Activated gamma-delta T cell treated with anti-CD3 and anti-CD28 coated beads, Interleukin-2, amount 50 U/mL, for 16 hours (primary cell): Measurements from ENCODE around the gene BMPR2.
A peak's percentile ranks its signal among the peaks of the same experiment; 100 is the strongest.
"Not testable (repeated sequence)": the region's sequence is repeated elsewhere in the genome, so short reads cannot be mapped to it uniquely, and the experiment has no call there.

Experiments
- DNase-seq: peaks from one replicate; pipeline ENCODE4 v3.0.0-alpha.2; 2020; ENCODE audit warnings: low read depth

The BMPR2 gene

GRCh38 chr2:202535290-202535689 lies 159.2 kb downstream of the BMPR2 start:
- not testable (repeated sequence) for DNase-seq

- DNase-seq = no peak
Measured at GRCh38 chr2:202541137-202541536, 165.0 kb downstream of the BMPR2 start.

- DNase-seq = no peak
Measured at GRCh38 chr2:202542142-202542541, 166.0 kb downstream of the BMPR2 start.

GRCh38 chr2:202545523-202545922 lies 169.4 kb downstream of the BMPR2 start:
- no peak for DNase-seq

- no peak for DNase-seq
Measured at GRCh38 chr2:202545931-202546330, 169.8 kb downstream of the BMPR2 start.

GRCh38 chr2:202546499-202547141 lies 170.5 kb downstream of the BMPR2 start:
- DNase-seq = not testable (repeated sequence)

GRCh38 chr2:202548240-202548639 lies 172.1 kb downstream of the BMPR2 start:
- no peak for DNase-seq

- not testable (repeated sequence) for DNase-seq
Measured at GRCh38 chr2:202551000-202551399, 174.9 kb downstream of the BMPR2 start.

GRCh38 chr2:202555356-202555755 lies 179.2 kb downstream of the BMPR2 start:
- no peak for DNase-seq

GRCh38 chr2:202560200-202560599 lies 184.1 kb downstream of the BMPR2 start:
- DNase-seq = no peak

GRCh38 chr2:202564226-202564625 lies 188.1 kb downstream of the BMPR2 start:
- no peak for DNase-seq

- no peak for DNase-seq
Measured at GRCh38 chr2:202566286-202566685, 190.2 kb downstream of the BMPR2 start.

- no peak for DNase-seq
Measured at GRCh38 chr2:202574541-202574940, 198.4 kb downstream of the BMPR2 start.

- DNase-seq = not testable (repeated sequence)
Measured at GRCh38 chr2:202575194-202575593, 199.1 kb downstream of the BMPR2 start.

GRCh38 chr2:202577250-202578183 lies 201.4 kb downstream of the BMPR2 start:
- DNase-seq = no peak

GRCh38 chr2:202582846-202583245 lies 206.7 kb downstream of the BMPR2 start:
- not testable (repeated sequence) for DNase-seq

- DNase-seq = no peak
Measured at GRCh38 chr2:202583709-202584219, 207.6 kb downstream of the BMPR2 start.

- peak; percentile 45 for DNase-seq
Measured at GRCh38 chr2:202588647-202589581, 212.8 kb downstream of the BMPR2 start.

GRCh38 chr2:202589582-202589949 lies 213.4 kb downstream of the BMPR2 start:
- DNase-seq = no peak

GRCh38 chr2:202592566-202592965 lies 216.4 kb downstream of the BMPR2 start:
- DNase-seq = no peak

GRCh38 chr2:202599105-202599504 lies 223.0 kb downstream of the BMPR2 start:
- DNase-seq = no peak

- DNase-seq = no peak
Measured at GRCh38 chr2:202599911-202600310, 223.8 kb downstream of the BMPR2 start.
